ENCODE data around the gene RASA2.

GRCh38 chr3:141482245-141482922 lies 4.4 kb upstream of the RASA2 start:
- no peak for TF ChIP-seq CTCF (conservative IDR thresholded peaks at IDR 0.05; ENCODE audit: low read depth, low read length)
- TF ChIP-seq SMC3 (IDR thresholded peaks at IDR 0.05; ENCODE audit: low read depth, low read length), result no peak
- TF ChIP-seq, protein P1, sequence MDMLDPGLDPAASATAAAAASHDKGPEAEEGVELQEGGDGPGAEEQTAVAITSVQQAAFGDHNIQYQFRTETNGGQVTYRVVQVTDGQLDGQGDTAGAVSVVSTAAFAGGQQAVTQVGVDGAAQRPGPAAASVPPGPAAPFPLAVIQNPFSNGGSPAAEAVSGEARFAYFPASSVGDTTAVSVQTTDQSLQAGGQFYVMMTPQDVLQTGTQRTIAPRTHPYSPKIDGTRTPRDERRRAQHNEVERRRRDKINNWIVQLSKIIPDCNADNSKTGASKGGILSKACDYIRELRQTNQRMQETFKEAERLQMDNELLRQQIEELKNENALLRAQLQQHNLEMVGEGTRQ (IDR thresholded peaks at IDR 0.05; ENCODE audit: low read depth, low read length), result no peak
- TF ChIP-seq POLR2A (IDR thresholded peaks at IDR 0.05; ENCODE audit: low read depth, low read length), result no peak
- peak; percentile 75 for TF ChIP-seq CEBPB (IDR thresholded peaks at IDR 0.05; ENCODE audit: low read depth, low read length)
- no peak for TF ChIP-seq BHLHE40 (IDR thresholded peaks at IDR 0.05; ENCODE audit: low read depth, low read length)
- TF ChIP-seq MXI1 (IDR thresholded peaks at IDR 0.05; ENCODE audit: borderline replicate concordance, low read depth, low read length), result no peak
- TF ChIP-seq RCOR1 (IDR thresholded peaks at IDR 0.05; ENCODE audit: insufficient replicate concordance, low read length), result peak; percentile 43
- TF ChIP-seq RAD21 (IDR thresholded peaks at IDR 0.05; ENCODE audit: low read length), result no peak
- TF ChIP-seq FOS (IDR thresholded peaks at IDR 0.05; ENCODE audit: low read depth, low read length), result peak; percentile 32; the same call in 1 of the 2 replicates
